RWPE2 (cell line): ENCODE data around the gene RAG1.
A peak's percentile ranks its signal among the peaks of the same experiment; 100 is the strongest.

Source experiments
- ATAC-seq: fragments of 200-7000 bp; cut with Tn5 transposase; 3 replicates; pipeline ENCODE4 v1.9.1; 2021; ENCODE audit warnings: low read depth
- DNase-seq: peaks from one replicate; pipeline ENCODE4 v3.0.0-alpha.2; 2020; ENCODE audit warnings: low spot score
- H3K27ac ChIP-seq: fragments of 450-650 bp; 2 replicates; pipeline ENCODE4 v1.5.1; 2017; ENCODE audit warnings: mild to moderate bottlenecking; ENCODE audit not compliant: poor library complexity, severe bottlenecking
- H3K27me3 ChIP-seq: fragments of 250-450 bp; sonication (Bioruptor Pico); 2 replicates; pipeline ENCODE4 v1.5.1; 2021; ENCODE audit warnings: mild to moderate bottlenecking, moderate library complexity; ENCODE audit not compliant: insufficient read depth, poor library complexity, severe bottlenecking
- H3K36me3 ChIP-seq: fragments of 250-450 bp; sonication (Bioruptor Pico); 2 replicates; pipeline ENCODE4 v1.5.1; 2020; ENCODE audit warnings: low read depth, mild to moderate bottlenecking, moderate library complexity
- H3K4me1 ChIP-seq: fragments of 250-450 bp; sonication (Bioruptor Pico); 2 replicates; pipeline ENCODE4 v1.5.1; 2021; ENCODE audit warnings: mild to moderate bottlenecking, moderate library complexity; ENCODE audit not compliant: insufficient read depth, poor library complexity, severe bottlenecking
- H3K4me3 ChIP-seq: fragments of 250-450 bp; sonication (Bioruptor Pico); 2 replicates; pipeline ENCODE4 v1.5.1; 2021; ENCODE audit warnings: mild to moderate bottlenecking, moderate library complexity; ENCODE audit not compliant: severe bottlenecking
- H3K9me3 ChIP-seq: fragments of 250-450 bp; sonication (Bioruptor Pico); 2 replicates; pipeline ENCODE4 v1.5.1; 2021; ENCODE audit warnings: mild to moderate bottlenecking, moderate library complexity; ENCODE audit not compliant: severe bottlenecking
- TF ChIP-seq, protein P1 (sequence below): fragments of 450-650 bp; IDR thresholded peaks from one replicate; pipeline ENCODE4 v1.5.1; 2017; ENCODE audit warnings: mild to moderate bottlenecking, moderate library complexity; ENCODE audit not compliant: poor library complexity, severe bottlenecking

The RAG1 gene

DNA sequence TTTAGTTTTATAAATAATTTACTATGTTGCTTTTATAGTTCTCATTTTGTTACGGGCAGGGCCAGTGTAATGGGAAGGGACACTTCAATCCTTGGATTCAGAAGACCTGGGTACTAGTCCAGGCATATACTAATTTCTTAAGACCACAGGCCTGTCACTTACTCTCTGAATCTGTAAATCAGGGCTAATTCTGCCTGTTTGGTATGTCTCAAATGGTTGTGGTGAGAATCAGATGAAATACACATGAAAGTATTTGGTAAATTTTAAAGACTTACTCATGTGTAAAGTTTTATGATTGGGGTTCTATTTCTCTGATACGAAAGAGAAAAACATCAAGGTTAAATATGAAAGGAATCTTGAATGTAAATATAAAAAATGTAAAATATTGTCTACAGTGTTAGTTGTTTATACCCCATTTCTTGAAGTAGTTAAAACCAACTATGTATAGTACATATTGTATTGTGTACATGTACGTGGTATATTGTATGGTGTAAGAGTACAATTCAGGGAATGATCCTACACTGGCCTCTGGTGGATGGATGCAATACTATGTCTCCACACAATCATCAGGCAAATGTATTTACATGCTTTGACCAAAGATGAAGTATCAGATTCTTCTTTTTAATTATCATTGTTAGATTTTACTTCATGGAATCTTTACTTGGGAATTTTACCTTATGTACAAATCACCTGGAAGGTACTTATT is 54.8 kb downstream of the RAG1 start:
- H3K36me3 ChIP-seq: no peaks in the 10 kb centered on the region
- ATAC-seq (peak; percentile 82), DNase-seq (no peak)
- TF ChIP-seq, protein P1, sequence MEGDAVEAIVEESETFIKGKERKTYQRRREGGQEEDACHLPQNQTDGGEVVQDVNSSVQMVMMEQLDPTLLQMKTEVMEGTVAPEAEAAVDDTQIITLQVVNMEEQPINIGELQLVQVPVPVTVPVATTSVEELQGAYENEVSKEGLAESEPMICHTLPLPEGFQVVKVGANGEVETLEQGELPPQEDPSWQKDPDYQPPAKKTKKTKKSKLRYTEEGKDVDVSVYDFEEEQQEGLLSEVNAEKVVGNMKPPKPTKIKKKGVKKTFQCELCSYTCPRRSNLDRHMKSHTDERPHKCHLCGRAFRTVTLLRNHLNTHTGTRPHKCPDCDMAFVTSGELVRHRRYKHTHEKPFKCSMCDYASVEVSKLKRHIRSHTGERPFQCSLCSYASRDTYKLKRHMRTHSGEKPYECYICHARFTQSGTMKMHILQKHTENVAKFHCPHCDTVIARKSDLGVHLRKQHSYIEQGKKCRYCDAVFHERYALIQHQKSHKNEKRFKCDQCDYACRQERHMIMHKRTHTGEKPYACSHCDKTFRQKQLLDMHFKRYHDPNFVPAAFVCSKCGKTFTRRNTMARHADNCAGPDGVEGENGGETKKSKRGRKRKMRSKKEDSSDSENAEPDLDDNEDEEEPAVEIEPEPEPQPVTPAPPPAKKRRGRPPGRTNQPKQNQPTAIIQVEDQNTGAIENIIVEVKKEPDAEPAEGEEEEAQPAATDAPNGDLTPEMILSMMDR: peak; percentile 74
- no peak overlapping the region for H3K27ac ChIP-seq
- H3K4me3 ChIP-seq: no peak overlapping the region
- no peaks in the 10 kb centered on the region for H3K9me3 ChIP-seq
- H3K4me1 ChIP-seq: no peaks in the 10 kb centered on the region
- H3K27me3 ChIP-seq: no peaks in the 10 kb centered on the region

DNA sequence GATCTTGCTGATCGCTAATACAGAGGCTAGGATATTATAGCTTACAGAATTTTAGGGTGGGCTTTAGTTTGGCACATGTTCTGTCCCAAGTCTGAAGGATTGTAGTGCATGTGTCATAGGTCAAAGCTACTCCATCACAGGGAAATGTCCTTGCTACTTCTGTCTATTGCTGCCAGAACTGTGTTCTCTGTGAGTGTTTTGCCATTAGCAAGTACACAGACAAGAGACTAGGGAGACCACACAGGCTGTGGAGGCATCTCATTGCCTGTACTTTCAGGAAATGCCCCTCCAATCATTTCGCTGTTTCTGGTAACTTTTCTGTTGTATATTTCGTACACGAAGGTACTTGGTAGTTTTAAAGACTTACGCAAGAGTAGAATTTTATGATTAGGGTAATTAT is 55.7 kb downstream of the RAG1 start:
- no peaks in the 10 kb centered on the region for H3K27me3 ChIP-seq
- H3K4me3 ChIP-seq: no peak overlapping the region
- H3K4me1 ChIP-seq: no peaks in the 10 kb centered on the region
- H3K27ac ChIP-seq: no peak overlapping the region
- H3K9me3 ChIP-seq: no peaks in the 10 kb centered on the region
- no peaks in the 10 kb centered on the region for H3K36me3 ChIP-seq
- TF ChIP-seq, protein P1: no peak
- DNase-seq: no peak
- no peak for ATAC-seq

DNA sequence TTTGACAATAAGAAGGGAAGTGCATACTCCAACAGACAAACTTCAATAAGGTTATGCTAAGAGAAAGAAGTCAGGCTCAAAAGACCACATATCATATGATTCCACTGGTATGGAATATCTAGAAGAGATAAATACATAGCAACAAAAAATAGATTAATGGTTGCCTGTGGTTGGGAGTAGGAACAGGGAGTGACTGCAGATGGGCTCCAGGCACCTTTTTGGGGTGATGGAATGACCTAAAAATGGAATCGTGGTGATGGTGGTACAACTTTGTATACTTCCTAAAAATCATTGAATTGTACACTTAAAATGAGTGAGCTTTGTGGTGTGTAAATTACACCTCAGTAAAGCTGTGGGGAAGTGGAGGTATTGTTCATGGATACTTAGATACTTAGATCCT is 59.2 kb downstream of the RAG1 start:
- Histone ChIP-seq H3K27me3 (no peaks in the 10 kb centered on the region), H3K9me3 (no peaks in the 10 kb centered on the region), H3K4me1 (no peaks in the 10 kb centered on the region), H3K27ac (no peak overlapping the region), H3K4me3 (no peak overlapping the region), H3K36me3 (no peaks in the 10 kb centered on the region)
- ATAC-seq (no peak), DNase-seq (no peak)
- TF ChIP-seq, protein P1: no peak

- TF ChIP-seq, protein P1: no peak
- no peak overlapping the region for H3K27ac ChIP-seq
- DNase-seq: no peak
- no peaks in the 10 kb centered on the region for H3K4me1 ChIP-seq
- H3K36me3 ChIP-seq: no peaks in the 10 kb centered on the region
- H3K9me3 ChIP-seq: no peaks in the 10 kb centered on the region
- no peak overlapping the region for H3K4me3 ChIP-seq
- no peak for ATAC-seq
- H3K27me3 ChIP-seq: no peaks in the 10 kb centered on the region
These were observed 59.7 kb downstream of the RAG1 start for GRCh38 chr11:36627471-36627870.

- TF ChIP-seq, protein P1: no peak
- Histone ChIP-seq H3K4me1 (no peaks in the 10 kb centered on the region), H3K27me3 (no peaks in the 10 kb centered on the region), H3K9me3 (no peaks in the 10 kb centered on the region), H3K4me3 (no peak overlapping the region), H3K36me3 (no peaks in the 10 kb centered on the region), H3K27ac (no peak overlapping the region)
- DNase-seq (no peak), ATAC-seq (no peak)
These were observed 60.3 kb downstream of the RAG1 start for GRCh38 chr11:36628141-36628540.
